ENCODE results near the gene EMP3. TPM values are rescaled to one million over a fixed set of nuclear protein-coding genes. Genes with fewer than 3 reads are reported as not detected.

EMP3 gene
- total and polyA plus RNA-seq, 11 donors: 17.7 to 105 (median 60.5) TPM

DNA sequence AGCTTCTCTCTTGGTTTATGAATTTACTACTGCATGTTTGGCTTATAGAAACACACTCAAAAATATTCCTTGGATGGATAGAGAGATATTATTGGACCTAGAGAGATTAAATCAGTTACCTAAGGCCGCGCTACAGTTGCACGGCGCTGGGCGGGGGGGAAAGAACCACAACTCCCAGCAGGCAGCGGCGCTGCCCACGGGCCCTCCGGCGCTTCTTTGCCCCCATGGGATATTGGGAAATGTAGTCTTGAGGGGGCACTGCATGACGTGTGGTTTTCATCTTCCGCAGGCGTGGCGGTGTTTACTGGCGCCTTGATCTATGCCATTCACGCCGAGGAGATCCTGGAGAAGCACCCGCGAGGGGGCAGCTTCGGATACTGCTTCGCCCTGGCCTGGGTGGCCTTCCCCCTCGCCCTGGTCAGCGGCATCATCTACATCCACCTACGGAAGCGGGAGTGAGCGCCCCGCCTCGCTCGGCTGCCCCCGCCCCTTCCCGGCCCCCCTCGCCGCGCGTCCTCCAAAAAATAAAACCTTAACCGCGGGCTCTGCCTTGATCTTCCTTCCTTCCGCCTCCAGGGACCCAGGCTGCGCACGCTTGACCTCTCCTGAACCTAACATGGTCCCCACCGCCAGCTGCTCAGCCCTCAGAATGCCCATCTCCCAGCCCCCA, 4.8 kb downstream of the EMP3 start:
- TF ChIP-seq POLR2A (IDR thresholded peaks at IDR 0.05): peak in 1 of 2 donors; percentile 45
- TF ChIP-seq CTCF (IDR thresholded peaks at IDR 0.05): peak in 2 of 12 donors; percentile 13 to 22
- Histone ChIP-seq H3K4me1 (peaks cover 0 to 88% (median 35%) of the 10 kb centered on the region in 12 donors), H3K4me3 (peak overlapping the region; percentile 15 to 78 (median 58)), H3K9me3 (peaks cover 0 to 7% (median 0%) of the 10 kb centered on the region in 12 donors), H3K27me3 (no peaks in the 10 kb centered on the region), H3K36me3 (peaks cover 0 to 46% (median 3%) of the 10 kb centered on the region in 9 donors), H3K27ac (peak overlapping the region; percentile 64 to 91 (median 88))
- ATAC-seq: peak; percentile 37 to 61 (median 48)
- intact Hi-C loops (cut with DNase I): loop anchor here in 1 of 10 donors (10.0 kb wide), 1 partner anchor 65 kb away; no protein-coding TSS in a partner anchor
- 21 to 32% (median 26%) methylated on average over 37 to 41 of the region's 41 CpGs for WGBS, 4 donors
- DNase-seq: peak; percentile 79 to 86 (median 83)

DNA sequence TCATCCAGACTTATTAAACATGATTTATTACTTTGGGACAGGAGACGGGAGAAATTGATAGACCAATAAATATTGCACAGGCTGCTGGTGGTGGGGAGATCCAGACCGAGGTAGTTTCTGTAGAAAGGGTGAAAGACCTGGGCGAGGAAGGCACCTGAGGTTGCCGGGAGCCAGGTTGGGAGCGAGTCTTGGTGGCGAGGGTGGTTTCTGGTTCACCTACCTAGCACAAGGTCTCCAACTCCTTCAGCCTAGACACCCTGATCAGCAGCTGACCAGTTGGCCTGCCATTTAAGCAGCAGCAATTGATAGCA, 7.0 kb downstream of the EMP3 start:
- no peak for TF ChIP-seq POLR2A (IDR thresholded peaks at IDR 0.05)
- TF ChIP-seq CTCF (IDR thresholded peaks at IDR 0.05): no peak
- intact Hi-C loops (cut with DNase I): loop anchor here in 3 of 10 donors (2.0 to 10.0 kb wide), 3 partner anchors 42 to 68 kb away; no protein-coding TSS in a partner anchor
- Histone ChIP-seq H3K4me1 (peaks cover 0 to 71% (median 25%) of the 10 kb centered on the region in 12 donors), H3K27ac (peak overlapping the region; percentile 51 to 93 (median 87)), H3K27me3 (no peaks in the 10 kb centered on the region), H3K36me3 (peaks cover 0 to 44% (median 3%) of the 10 kb centered on the region in 9 donors), H3K9me3 (peaks cover 0 to 7% (median 0%) of the 10 kb centered on the region in 12 donors), H3K4me3 (peak overlapping the region in 11 of 12 donors; percentile 3 to 63 (median 50))
- ATAC-seq: no peak
- WGBS, 4 donors: 43 to 58% (median 55%) methylated on average over 6 of the region's 6 CpGs
- no peak for DNase-seq

DNA sequence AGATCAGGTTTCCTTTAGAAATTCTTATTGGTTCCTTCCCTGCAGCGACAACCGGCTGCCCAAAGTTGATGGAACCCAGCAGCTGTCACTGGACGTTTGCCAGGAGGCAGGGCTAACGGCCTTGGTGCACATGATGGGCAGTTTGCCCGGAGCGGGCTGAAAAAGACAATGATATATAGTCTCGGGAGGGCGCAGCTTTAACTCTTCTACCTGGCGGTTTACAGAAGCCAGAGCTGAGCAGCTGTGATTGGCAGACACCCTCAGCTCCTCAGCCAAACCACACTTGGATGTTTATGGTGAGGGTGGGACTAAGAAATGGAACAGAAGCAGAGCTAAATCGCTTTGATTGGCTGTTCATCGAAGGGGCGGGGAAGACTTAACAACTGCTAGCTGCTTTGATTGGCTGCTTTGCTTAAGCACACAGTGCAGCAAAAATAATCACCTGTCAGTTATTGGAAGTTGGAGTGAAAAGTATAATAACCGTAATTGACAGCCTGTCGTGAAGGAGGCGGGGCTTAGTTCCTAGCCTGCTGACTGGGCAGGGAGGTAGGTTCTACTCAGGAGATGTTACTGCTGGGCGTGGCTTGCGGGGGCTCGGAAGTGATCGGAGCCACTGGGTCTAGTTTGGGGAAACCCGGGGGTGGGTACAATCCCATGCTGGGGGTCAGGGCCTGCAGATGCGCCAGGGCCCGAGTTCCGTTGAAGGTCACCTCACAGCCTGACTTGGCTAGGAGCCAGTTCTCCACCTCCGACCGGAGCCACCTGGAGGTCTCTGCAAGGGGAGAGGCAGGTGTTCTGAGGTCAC, 7.5 kb downstream of the EMP3 start:
- peaks cover 0 to 39% (median 0%) of the 10 kb centered on the region in 9 donors for H3K36me3 ChIP-seq
- intact Hi-C loops (cut with DNase I): loop anchor here in 4 of 10 donors (1.0 to 10.0 kb wide), 5 partner anchors 12 to 68 kb away; a partner anchor contains a TSS
- 0 to 2% (median 2%) methylated on average over 23 to 25 of the region's 25 CpGs for WGBS, 4 donors
- peak overlapping the region; percentile 51 to 93 (median 87) for H3K27ac ChIP-seq
- H3K4me1 ChIP-seq: peaks cover 0 to 65% (median 25%) of the 10 kb centered on the region in 12 donors
- no peaks in the 10 kb centered on the region for H3K27me3 ChIP-seq
- H3K9me3 ChIP-seq: peaks cover 0 to 7% (median 0%) of the 10 kb centered on the region in 12 donors
- peak; percentile 88 to 94 (median 91) for DNase-seq
- peak; percentile 74 to 83 (median 80) for ATAC-seq
- TF ChIP-seq CTCF (IDR thresholded peaks at IDR 0.05): no peak
- TF ChIP-seq POLR2A (IDR thresholded peaks at IDR 0.05): peak in 1 of 2 donors; percentile 24
- H3K4me3 ChIP-seq: peak overlapping the region; percentile 9 to 63 (median 50)

Data from heart left ventricle (tissue), 16 donors.